KOPT-K1 (cell line): Measurements from ENCODE around the gene ARG2.

ENCODE experiments used
- H3K27ac ChIP-seq: fragments of 200-600 bp; sonication (generic); 2 replicates; pipeline ENCODE4 v1.5.1; 2016; ENCODE audit warnings: antibody characterized with exemption, mild to moderate bottlenecking, low read depth, low read length; ENCODE audit not compliant: poor library complexity, severe bottlenecking
- H3K36me3 ChIP-seq: fragments of 200-600 bp; sonication (generic); 2 replicates; pipeline ENCODE4 v1.5.1; 2017; ENCODE audit warnings: antibody characterized with exemption, mild to moderate bottlenecking, low read length, moderate library complexity; ENCODE audit not compliant: insufficient read depth
- H3K9me3 ChIP-seq: fragments of 200-600 bp; sonication (generic); 2 replicates; pipeline ENCODE4 v1.5.1; 2017; ENCODE audit warnings: antibody characterized with exemption, low read length, mild to moderate bottlenecking; ENCODE audit not compliant: insufficient read depth, poor library complexity, severe bottlenecking

ARG2 gene

GRCh38 chr14:67619446-67620216 lies at the start of gene ARG2:
Gene ARG2, plus strand, starts transcription at chr14:67619920. Its CDS starts 58 bp downstream, at chr14:67619978.
- Histone ChIP-seq H3K27ac (no peak within 1 kb of the TSS), H3K9me3 (no peaks in the 10 kb centered on the region), H3K36me3 (no peaks in the 10 kb centered on the region)

- Histone ChIP-seq H3K9me3 (no peaks in the 10 kb centered on the region), H3K27ac (no peak overlapping the region), H3K36me3 (no peaks in the 10 kb centered on the region)
Measured at GRCh38 chr14:67570453-67570852, 49.3 kb upstream of the ARG2 start.

- no peaks in the 10 kb centered on the region for H3K9me3 ChIP-seq
- no peaks in the 10 kb centered on the region for H3K36me3 ChIP-seq
- no peak overlapping the region for H3K27ac ChIP-seq
Measured at GRCh38 chr14:67571275-67571990, 48.3 kb upstream of the ARG2 start.

GRCh38 chr14:67571991-67572323 lies 47.8 kb upstream of the ARG2 start:
- Histone ChIP-seq H3K9me3 (no peaks in the 10 kb centered on the region), H3K27ac (no peak overlapping the region), H3K36me3 (no peaks in the 10 kb centered on the region)

DNA sequence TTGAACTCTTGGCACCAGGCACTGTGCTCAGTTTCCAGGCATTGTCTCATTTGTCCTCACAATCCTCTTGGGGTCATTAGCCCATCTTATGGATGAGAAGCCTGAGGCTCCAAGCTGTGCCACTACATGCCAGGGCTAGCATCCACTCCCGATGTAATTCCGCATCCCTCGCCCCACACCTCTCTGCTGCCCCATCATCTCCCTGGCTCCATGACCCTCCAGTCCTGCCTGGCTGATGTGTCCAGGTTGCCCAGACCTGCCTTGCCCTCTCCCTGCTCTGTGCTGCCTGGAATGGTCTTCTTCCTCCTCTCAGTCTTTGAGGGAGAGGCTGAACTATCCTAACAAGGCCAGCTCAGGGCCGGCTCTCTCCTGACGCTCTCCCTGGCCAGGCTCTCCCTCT lies 47.1 kb upstream of the ARG2 start:
- no peaks in the 10 kb centered on the region for H3K36me3 ChIP-seq
- no peaks in the 10 kb centered on the region for H3K9me3 ChIP-seq
- H3K27ac ChIP-seq, result no peak overlapping the region

DNA sequence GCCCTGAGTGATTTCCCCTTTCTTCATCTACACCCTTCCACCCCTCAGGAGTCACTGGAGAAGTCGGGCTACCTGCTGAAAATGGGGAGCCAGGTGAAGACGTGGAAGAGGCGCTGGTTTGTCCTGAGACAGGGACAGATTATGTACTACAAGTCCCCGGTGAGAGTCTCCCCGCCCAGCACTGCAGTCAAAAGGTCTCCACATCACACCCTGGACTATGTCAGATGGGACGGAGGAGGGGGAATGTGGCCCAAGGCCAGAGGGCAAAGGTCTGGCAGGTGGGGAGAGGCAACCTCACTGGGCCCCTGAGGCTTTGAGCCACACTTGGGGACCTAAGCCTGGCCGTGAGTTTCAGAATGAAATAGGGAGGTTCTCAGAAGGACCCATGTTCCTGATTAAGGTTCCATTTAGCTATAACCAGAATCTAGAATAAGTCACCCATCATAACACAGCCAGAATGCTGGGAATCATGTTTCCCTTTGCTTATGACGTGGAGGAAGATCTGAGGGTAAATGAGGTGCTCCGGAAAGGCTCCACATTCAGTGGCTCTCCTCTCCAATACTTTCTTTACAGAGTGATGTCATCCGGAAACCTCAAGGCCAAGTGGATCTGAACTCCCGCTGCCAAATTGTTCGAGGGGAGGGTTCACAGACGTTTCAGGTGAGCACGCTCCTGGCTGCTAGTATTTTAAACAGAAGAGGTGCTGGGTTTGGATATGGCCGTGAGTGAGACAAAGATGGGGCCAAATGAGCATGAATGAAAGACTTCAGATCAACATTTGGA lies 46.3 kb upstream of the ARG2 start:
- H3K9me3 ChIP-seq, result no peaks in the 10 kb centered on the region
- H3K27ac ChIP-seq, result no peak overlapping the region
- H3K36me3 ChIP-seq, result no peaks in the 10 kb centered on the region

- Histone ChIP-seq H3K36me3 (no peaks in the 10 kb centered on the region), H3K27ac (no peak overlapping the region), H3K9me3 (no peaks in the 10 kb centered on the region)
Measured at GRCh38 chr14:67574156-67574555, 45.6 kb upstream of the ARG2 start.

DNA sequence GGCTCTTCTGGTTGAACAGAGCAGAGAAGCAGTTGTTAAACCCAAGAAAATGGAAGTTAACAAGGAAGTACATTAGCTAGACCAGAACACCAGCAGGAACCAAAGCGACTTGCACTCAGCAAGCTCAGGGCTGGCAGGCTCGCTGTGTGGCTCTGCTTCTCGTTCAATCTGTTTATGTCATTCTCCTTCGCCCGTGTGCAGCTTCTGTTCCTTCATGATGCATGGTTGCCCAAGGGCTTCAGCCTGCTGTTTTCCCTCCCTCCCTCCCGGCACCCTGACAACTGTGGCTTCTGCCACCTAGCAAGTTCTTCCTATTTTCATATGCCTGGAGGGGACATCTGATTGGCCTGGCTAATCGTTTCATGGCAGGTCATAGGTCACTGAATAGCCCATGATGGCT lies 44.9 kb upstream of the ARG2 start:
- no peak overlapping the region for H3K27ac ChIP-seq
- H3K36me3 ChIP-seq, result no peaks in the 10 kb centered on the region
- H3K9me3 ChIP-seq, result no peaks in the 10 kb centered on the region

- no peaks in the 10 kb centered on the region for H3K36me3 ChIP-seq
- no peaks in the 10 kb centered on the region for H3K9me3 ChIP-seq
- H3K27ac ChIP-seq, result no peak overlapping the region
Measured at GRCh38 chr14:67575684-67576083, 44.0 kb upstream of the ARG2 start.

GRCh38 chr14:67576216-67576955 lies 43.3 kb upstream of the ARG2 start:
- H3K27ac ChIP-seq, result no peak overlapping the region
- H3K36me3 ChIP-seq, result no peaks in the 10 kb centered on the region
- no peaks in the 10 kb centered on the region for H3K9me3 ChIP-seq

- Histone ChIP-seq H3K9me3 (no peaks in the 10 kb centered on the region), H3K27ac (no peak overlapping the region), H3K36me3 (no peaks in the 10 kb centered on the region)
Measured at GRCh38 chr14:67577181-67577808, 42.4 kb upstream of the ARG2 start.

- Histone ChIP-seq H3K27ac (no peak overlapping the region), H3K36me3 (no peaks in the 10 kb centered on the region), H3K9me3 (no peaks in the 10 kb centered on the region)
Measured at GRCh38 chr14:67577909-67578749, 41.6 kb upstream of the ARG2 start.

DNA sequence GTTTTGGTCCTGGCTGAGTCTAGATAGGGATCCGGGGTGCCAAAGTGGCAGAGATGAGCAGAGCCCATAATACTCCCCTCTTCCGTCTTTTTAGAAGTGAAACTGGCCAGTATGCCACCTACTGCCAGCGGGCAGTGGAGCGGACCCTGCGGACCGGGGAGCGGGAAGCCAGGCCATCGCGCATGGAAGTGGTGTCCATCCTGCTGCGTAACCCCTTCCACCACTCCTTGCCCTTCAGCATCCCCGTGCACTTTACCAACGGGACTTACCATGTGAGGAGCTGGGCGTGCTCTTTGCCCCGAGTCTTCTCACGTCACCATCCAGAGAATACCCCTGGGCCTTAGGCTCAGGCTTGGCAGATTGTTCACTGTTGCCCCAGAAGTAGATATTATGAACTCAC lies 40.7 kb upstream of the ARG2 start:
- no peaks in the 10 kb centered on the region for H3K9me3 ChIP-seq
- no peaks in the 10 kb centered on the region for H3K36me3 ChIP-seq
- no peak overlapping the region for H3K27ac ChIP-seq

DNA sequence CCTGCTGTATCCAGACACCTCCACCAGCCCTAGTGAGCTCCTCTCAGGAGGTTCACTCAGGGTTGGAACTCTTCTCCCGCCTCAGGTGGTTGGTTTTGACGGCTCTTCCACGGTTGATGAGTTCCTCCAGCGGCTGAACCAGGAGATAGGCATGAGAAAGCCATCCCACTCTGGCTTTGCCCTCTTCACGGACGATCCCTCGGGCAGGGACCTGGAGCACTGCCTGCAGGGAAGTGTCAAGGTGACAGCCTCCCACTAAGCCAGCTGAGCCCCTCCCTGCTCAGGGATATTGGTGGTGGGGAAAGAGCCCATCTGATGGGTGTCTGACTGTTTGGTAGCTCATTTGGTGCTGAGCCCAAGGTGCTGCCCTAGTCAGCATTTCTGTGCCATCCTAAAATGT lies 40.1 kb upstream of the ARG2 start:
- no peaks in the 10 kb centered on the region for H3K36me3 ChIP-seq
- H3K9me3 ChIP-seq, result no peaks in the 10 kb centered on the region
- no peak overlapping the region for H3K27ac ChIP-seq
